PC-3 (cell line): ENCODE results near the gene C1QC. TPM values are rescaled to one million over a fixed set of nuclear protein-coding genes. Genes with fewer than 3 reads are reported as not detected.

Experiments used
- ATAC-seq: fragments of 200-7000 bp; cut with Tn5 transposase; 2 replicates; pipeline ENCODE4 v1.9.1; 2020; ENCODE audit warnings: mild to moderate bottlenecking, moderate library complexity
- BruUV-seq: library from RNA; stranded (reverse); fragments of 400-500 nt; replicated peaks from 2 replicates; lab custom pipeline; 2021; lab: Mats Ljungman, UMichigan
- CTCF ChIA-PET: fragments of 300-600 bp; sonication (Branson Sonifier 250); formaldehyde crosslinking; loops from one replicate; lab custom pipeline; 2022; ENCODE audit warnings: antibody characterized with exemption; lab: Charles Lee
- POLR2A ChIA-PET: fragments of 300-600 bp; sonication (Branson Sonifier 250); formaldehyde crosslinking; loops from one replicate; lab custom pipeline; 2022; ENCODE audit warnings: antibody characterized with exemption; ENCODE audit not compliant: unreplicated experiment; lab: Charles Lee
- DNase-seq: peaks from one replicate; pipeline ENCODE4 v3.0.0-alpha.2; 2015
- H2AFZ ChIP-seq: fragments of 300-600 bp; sonication (generic); 2 replicates; pipeline ENCODE4 v1.6.0; 2016; ENCODE audit warnings: antibody characterized with exemption, low read length
- H3F3A ChIP-seq: fragments of 300-600 bp; sonication (generic); one replicate; pipeline ENCODE4 v1.6.0; 2017; ENCODE audit warnings: antibody characterized with exemption, low read length, control low read depth, mild to moderate bottlenecking; ENCODE audit not compliant: unreplicated experiment
- H3K27ac ChIP-seq: fragments of 300-600 bp; sonication (generic); 2 replicates; pipeline ENCODE4 v1.5.1; 2016; ENCODE audit warnings: mild to moderate bottlenecking, low read length
- H3K27me3 ChIP-seq: fragments of 300-600 bp; sonication (generic); 2 replicates; pipeline ENCODE4 v1.6.1; 2016; ENCODE audit warnings: low read length, mixed read lengths
- H3K36me3 ChIP-seq: fragments of 300-600 bp; sonication (generic); 2 replicates; pipeline ENCODE4 v1.6.1; 2016; ENCODE audit warnings: low read depth, mixed run types, low read length, mixed read lengths
- H3K4me1 ChIP-seq: fragments of 300-600 bp; sonication (generic); 2 replicates; pipeline ENCODE4 v1.5.1; 2016; ENCODE audit warnings: low read length; ENCODE audit not compliant: insufficient read depth
- H3K4me2 ChIP-seq: fragments of 300-600 bp; sonication (generic); 2 replicates; pipeline ENCODE4 v1.6.0; 2016; ENCODE audit warnings: low read length
- H3K4me3 ChIP-seq: fragments of 300-600 bp; sonication (generic); 2 replicates; pipeline ENCODE4 v1.5.1; 2016; ENCODE audit warnings: mild to moderate bottlenecking, low read length, mixed read lengths
- H3K79me2 ChIP-seq: fragments of 300-600 bp; sonication (generic); 2 replicates; pipeline ENCODE4 v1.6.1; 2017; ENCODE audit warnings: low read length, mixed read lengths
- H3K9ac ChIP-seq: fragments of 300-600 bp; sonication (generic); 2 replicates; pipeline ENCODE4 v1.6.0; 2016; ENCODE audit warnings: mild to moderate bottlenecking, low read length
- H3K9me2 ChIP-seq: fragments of 300-600 bp; sonication (generic); replicated peaks from 2 replicates; pipeline ENCODE4 v1.6.1; 2016; ENCODE audit warnings: mixed run types, low read length, mixed read lengths
- H3K9me3 ChIP-seq: fragments of 300-600 bp; sonication (generic); 2 replicates; pipeline ENCODE4 v1.6.1; 2016; ENCODE audit warnings: low read length, mixed read lengths
- H4K20me1 ChIP-seq: fragments of 300-600 bp; sonication (generic); 2 replicates; pipeline ENCODE4 v1.6.1; 2016; ENCODE audit warnings: low read length, mixed read lengths
- CTCF ChIP-seq: fragments of 300-600 bp; sonication (generic); conservative IDR thresholded peaks from 2 replicates; pipeline ENCODE4 v1.5.1; 2017; ENCODE audit warnings: antibody characterized with exemption, low read depth, mild to moderate bottlenecking, low read length
- EZH2 ChIP-seq: fragments of 300-600 bp; sonication (generic); IDR thresholded peaks from one replicate; pipeline ENCODE4 v1.6.1; 2017; ENCODE audit warnings: antibody characterized with exemption, mild to moderate bottlenecking, low read length; ENCODE audit not compliant: unreplicated experiment
- EZH2phosphoT487 ChIP-seq: fragments of 300-600 bp; sonication (generic); IDR thresholded peaks from 2 replicates; pipeline ENCODE4 v1.6.1; 2018; ENCODE audit warnings: mild to moderate bottlenecking, antibody characterized with exemption, low read length, borderline replicate concordance
- intact Hi-C: fragments of 100-400 bp; cut with micrococcal nuclease; formaldehyde crosslinking; loops from 2 replicates; pipeline ENCODE4 v1.9.0; 2023
- total RNA-seq: library from RNA; depleted of rRNA; stranded (reverse); fragments of >200 nt; gene quantifications from 2 replicates; pipeline ENCODE4 v1.2.3, GENCODE V29; 2014

Gene C1QC
- total RNA-seq, 1 experiment from 2014 or later: not detected

- H4K20me1 ChIP-seq: no peaks in the 10 kb centered on the region
- ChIA-PET CTCF (no interaction called here), POLR2A (no interaction called here)
- H3K27me3 ChIP-seq: peaks cover 50% of the 10 kb centered on the region
- H3K79me2 ChIP-seq: no peaks in the 10 kb centered on the region
- no peaks in the 10 kb centered on the region for H3F3A ChIP-seq
- no peak for DNase-seq
- H3K4me2 ChIP-seq: no peak overlapping the region
- H3K9ac ChIP-seq: no peak overlapping the region
- H3K9me2 ChIP-seq: no peaks in the 10 kb centered on the region
- intact Hi-C loops: no loop called here
- no peaks in the 10 kb centered on the region for H3K9me3 ChIP-seq
- H2AFZ ChIP-seq: no peak overlapping the region
- no peak for TF ChIP-seq EZH2
- no peak for TF ChIP-seq EZH2phosphoT487
- TF ChIP-seq CTCF: no peak
- no peak overlapping the region for H3K4me3 ChIP-seq
- H3K36me3 ChIP-seq: no peaks in the 10 kb centered on the region
- H3K4me1 ChIP-seq: no peaks in the 10 kb centered on the region
- H3K27ac ChIP-seq: no peak overlapping the region
- no peak for ATAC-seq
- BruUV-seq: no TSS peak
Measured at GRCh38 chr1:22607154-22607553, 36.3 kb upstream of the C1QC start.

GRCh38 chr1:22608361-22608760 is 35.1 kb upstream of the C1QC start:
- H3K79me2 ChIP-seq: no peaks in the 10 kb centered on the region
- no TSS peak for BruUV-seq
- no peaks in the 10 kb centered on the region for H3K9me2 ChIP-seq
- H3F3A ChIP-seq: no peaks in the 10 kb centered on the region
- no peak overlapping the region for H3K9ac ChIP-seq
- H3K36me3 ChIP-seq: no peaks in the 10 kb centered on the region
- no peak for TF ChIP-seq CTCF
- TF ChIP-seq EZH2phosphoT487: no peak
- no peak for TF ChIP-seq EZH2
- H3K27ac ChIP-seq: no peak overlapping the region
- no peaks in the 10 kb centered on the region for H3K9me3 ChIP-seq
- intact Hi-C loops: no loop called here
- H3K27me3 ChIP-seq: peaks cover 48% of the 10 kb centered on the region
- H3K4me3 ChIP-seq: no peak overlapping the region
- H2AFZ ChIP-seq: no peak overlapping the region
- H3K4me2 ChIP-seq: no peak overlapping the region
- CTCF ChIA-PET: no interaction called here
- ATAC-seq (no peak), DNase-seq (no peak)
- no peaks in the 10 kb centered on the region for H3K4me1 ChIP-seq
- H4K20me1 ChIP-seq: no peaks in the 10 kb centered on the region
- POLR2A ChIA-PET: no interaction called here

GRCh38 chr1:22609291-22609690 is 34.1 kb upstream of the C1QC start:
- BruUV-seq: no TSS peak
- H3F3A ChIP-seq: no peaks in the 10 kb centered on the region
- POLR2A ChIA-PET: no interaction called here

More at GRCh38 chr1:22609291-22609690, 34.1 kb upstream of the C1QC start:
- Histone ChIP-seq H3K9me3 (no peaks in the 10 kb centered on the region), H3K9ac (no peak overlapping the region), H3K36me3 (no peaks in the 10 kb centered on the region), H4K20me1 (no peaks in the 10 kb centered on the region), H3K27ac (no peak overlapping the region), H3K4me2 (no peak overlapping the region), H3K79me2 (no peaks in the 10 kb centered on the region), H3K4me1 (no peaks in the 10 kb centered on the region), H2AFZ (no peak overlapping the region), H3K27me3 (peaks cover 39% of the 10 kb centered on the region), H3K9me2 (no peaks in the 10 kb centered on the region), H3K4me3 (no peak overlapping the region)
- CTCF ChIA-PET: no interaction called here
- ATAC-seq (no peak), DNase-seq (no peak)
- intact Hi-C loops: no loop called here
- TF ChIP-seq EZH2phosphoT487: no peak
- no peak for TF ChIP-seq EZH2
- no peak for TF ChIP-seq CTCF
